ENCODE measurements around the gene TUBB. TPM values are rescaled to one million over a fixed set of nuclear protein-coding genes. Genes with fewer than 3 reads are reported as not detected.

Gene TUBB
- total and polyA plus RNA-seq, 12 donors: 144 to 440 (median 189) TPM

GRCh38 chr6:30732237-30732943 lies 12.2 kb downstream of the TUBB start:
- TF ChIP-seq CTCF (IDR thresholded peaks at IDR 0.05): no peak
- intact Hi-C loops (cut with DNase I): loop anchor here in 2 of 10 donors (10.0 kb wide), 2 partner anchors 92 to 152 kb away; partner anchors contain the start of gene DDR1 (in 1 of the 2)
- H3K27me3 ChIP-seq: no peaks in the 10 kb centered on the region
- peaks cover 0 to 100% (median 61%) of the 10 kb centered on the region in 9 donors for H3K36me3 ChIP-seq
- 91 to 94% methylated on average over 12 of the region's 12 CpGs for WGBS, 2 donors
- H3K4me3 ChIP-seq: no peak overlapping the region
- no peak overlapping the region for H3K27ac ChIP-seq
- peaks cover 6 to 40% (median 31%) of the 10 kb centered on the region in 9 donors for H3K4me1 ChIP-seq
- no peaks in the 10 kb centered on the region for H3K9me3 ChIP-seq
- ATAC-seq (no peak), DNase-seq (no peak)

GRCh38 chr6:30735668-30736314 lies 15.6 kb downstream of the TUBB start:
- Histone ChIP-seq H3K27me3 (no peaks in the 10 kb centered on the region), H3K4me3 (no peak overlapping the region), H3K36me3 (peaks cover 0 to 100% (median 61%) of the 10 kb centered on the region in 9 donors), H3K9me3 (no peaks in the 10 kb centered on the region), H3K4me1 (peaks cover 6 to 68% (median 56%) of the 10 kb centered on the region in 9 donors), H3K27ac (peak overlapping the region in 2 of 10 donors; percentile 31 to 70)
- no peak for ATAC-seq
- no peak for TF ChIP-seq CTCF (IDR thresholded peaks at IDR 0.05)
- intact Hi-C loops (cut with DNase I): loop anchor here in 2 of 10 donors (10.0 kb wide), 2 partner anchors 89 to 149 kb away; partner anchors contain the start of gene DDR1 (in 1 of the 2)
- 85 to 88% methylated on average over 8 of the region's 8 CpGs for WGBS, 2 donors
- no peak for DNase-seq

- intact Hi-C loops (cut with DNase I): loop anchor here in 2 of 10 donors (10.0 kb wide), 2 partner anchors 86 to 146 kb away; partner anchors contain the start of gene DDR1 (in 1 of the 2)
- Histone ChIP-seq H3K27me3 (no peaks in the 10 kb centered on the region), H3K4me1 (peaks cover 8 to 68% (median 60%) of the 10 kb centered on the region in 9 donors), H3K36me3 (peaks cover 0 to 85% (median 56%) of the 10 kb centered on the region in 9 donors), H3K9me3 (no peaks in the 10 kb centered on the region), H3K4me3 (no peak overlapping the region), H3K27ac (peak overlapping the region in 3 of 10 donors; percentile 39 to 70 (median 60))
- WGBS, 2 donors: 88 to 90% methylated on average over 6 of the region's 6 CpGs
- ATAC-seq (no peak), DNase-seq (no peak)
- no peak for TF ChIP-seq CTCF (IDR thresholded peaks at IDR 0.05)
These were observed 18.4 kb downstream of the TUBB start for GRCh38 chr6:30738532-30738931.

GRCh38 chr6:30740540-30740870 lies 20.4 kb downstream of the TUBB start:
- WGBS, 2 donors: 89 to 92% methylated on average over 2 of the region's 2 CpGs
- Histone ChIP-seq H3K4me3 (peak overlapping the region in 1 of 10 donors; percentile 92), H3K27ac (peak overlapping the region in 7 of 10 donors; percentile 91 to 100 (median 97))

More at GRCh38 chr6:30740540-30740870, 20.4 kb downstream of the TUBB start:
- Histone ChIP-seq H3K36me3 (peaks cover 0 to 68% (median 42%) of the 10 kb centered on the region in 9 donors), H3K9me3 (no peaks in the 10 kb centered on the region), H3K27me3 (no peaks in the 10 kb centered on the region), H3K4me1 (peaks cover 11 to 76% (median 60%) of the 10 kb centered on the region in 9 donors)
- ATAC-seq (no peak), DNase-seq (no peak)
- intact Hi-C loops (cut with DNase I): loop anchor here in 9 of 10 donors (5.0 to 10.0 kb wide), 8 partner anchors 42 to 344 kb away; partner anchors contain the start of genes DDR1 (in 1 of the 9), MRPS18B (in 1 of the 9) and PPP1R10 (in 1 of the 9)
- no peak for TF ChIP-seq CTCF (IDR thresholded peaks at IDR 0.05)

Data from heart right ventricle (tissue), 16 donors.